HG03460 (cell line): Measurements from ENCODE around the gene GALNT18.
"Not testable (repeated sequence)": the region's sequence is repeated elsewhere in the genome, so short reads cannot be mapped to it uniquely, and the experiment has no call there.

Experiments used
- ATAC-seq: cut with Tn5 transposase; IDR thresholded peaks from one replicate; pipeline ENCODE4 v1.9.1; 2021; ENCODE audit not compliant: unreplicated experiment

Gene GALNT18

DNA sequence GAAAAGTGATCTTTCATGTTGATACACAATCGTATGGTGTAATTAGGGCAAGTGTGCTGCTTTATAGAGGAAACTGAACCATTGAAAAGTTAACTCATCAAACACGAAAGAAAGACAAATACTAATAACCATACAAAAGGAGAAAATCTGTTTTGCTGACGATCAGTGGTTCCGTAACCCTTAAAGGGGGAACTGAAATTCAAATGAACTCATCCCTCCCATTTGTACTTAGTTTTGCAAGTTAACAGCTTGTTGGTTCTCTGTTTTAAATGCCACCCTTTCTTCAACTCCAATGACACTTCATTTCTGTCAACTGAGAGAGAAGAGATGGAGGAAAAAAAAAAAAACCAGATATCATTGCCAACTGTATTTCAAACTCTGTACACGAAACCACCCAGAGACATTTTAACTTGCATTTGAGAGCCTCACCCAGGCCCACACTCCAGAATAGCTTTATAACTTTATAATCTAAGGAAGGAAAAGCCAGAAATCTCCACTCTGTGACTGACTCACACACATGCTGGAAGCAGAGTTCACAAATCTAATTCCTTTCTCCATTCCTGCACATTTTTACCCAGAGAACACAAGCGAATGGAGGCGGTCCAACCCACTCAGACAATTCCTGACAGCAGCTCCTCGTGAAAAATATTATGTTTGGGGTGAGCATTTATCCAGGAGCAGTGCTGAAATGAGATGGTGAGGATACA lies 251.4 kb downstream of the GALNT18 start:
- no peak for ATAC-seq

DNA sequence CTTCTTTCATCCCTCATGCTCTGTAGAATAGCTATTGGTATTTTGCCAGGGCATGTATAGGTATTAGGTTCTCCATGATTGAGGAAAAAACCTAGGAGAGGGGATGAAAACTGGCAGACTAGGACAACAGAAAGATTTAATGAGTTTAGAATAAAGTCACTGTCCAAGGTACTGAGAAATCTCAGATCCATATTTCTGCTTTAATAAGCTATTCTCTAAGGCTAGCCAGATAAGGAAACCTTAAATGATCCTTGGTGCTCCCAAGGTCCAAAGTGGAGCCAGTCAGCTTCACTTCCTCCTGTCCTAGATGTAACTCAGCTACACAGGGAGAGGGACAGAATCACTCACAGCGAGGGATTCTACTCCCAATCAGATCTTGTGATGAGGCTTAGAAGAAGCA lies 255.0 kb downstream of the GALNT18 start:
- no peak for ATAC-seq

GRCh38 chr11:11363674-11364073 lies 258.1 kb downstream of the GALNT18 start:
- ATAC-seq, result no peak

DNA sequence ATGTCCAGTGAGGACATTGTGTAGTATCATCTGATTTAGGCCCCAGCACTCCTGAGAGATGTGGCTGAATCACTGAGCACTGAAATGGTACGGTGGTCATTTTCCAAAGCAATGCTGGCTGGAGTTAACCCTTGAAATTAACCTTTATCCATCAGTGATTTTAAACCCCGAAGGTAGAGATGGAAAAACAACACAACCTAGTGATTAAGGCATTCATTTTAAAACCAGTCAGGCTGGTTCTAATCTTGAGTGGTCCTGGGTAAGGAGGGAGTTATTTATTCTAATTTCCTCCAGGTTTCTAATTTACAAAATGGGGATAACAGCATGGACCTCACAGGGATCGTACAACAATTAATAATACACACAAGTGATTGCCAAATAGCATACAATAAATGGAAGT lies 262.2 kb downstream of the GALNT18 start:
- no peak for ATAC-seq

GRCh38 chr11:11356842-11357241 lies 265.0 kb downstream of the GALNT18 start:
- no peak for ATAC-seq

DNA sequence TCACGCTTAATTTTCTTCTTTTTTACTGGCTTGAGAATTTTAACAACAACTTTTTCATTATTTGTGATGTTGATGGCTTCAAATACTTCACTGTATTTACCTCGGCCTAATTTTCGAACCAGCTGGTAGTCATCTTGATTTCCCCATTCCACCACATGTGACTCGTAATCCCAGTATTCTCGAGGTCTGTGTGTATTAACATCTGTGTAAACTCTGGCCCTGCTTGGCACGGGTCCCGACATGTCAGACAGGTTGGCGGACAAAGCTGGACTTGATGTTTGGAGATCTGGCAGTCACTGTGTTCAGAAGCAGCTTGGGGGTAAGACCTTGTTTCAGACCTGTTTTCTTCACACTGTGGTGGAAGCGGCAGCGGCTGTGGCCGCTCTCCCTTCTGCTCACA lies 268.9 kb downstream of the GALNT18 start, which contains the start of gene CSNK2A3:
TSS of gene CSNK2A3 (minus strand) at position 373 of the 400 bp plus-strand sequence. CDS start at position 242, 131 bp downstream.
- not testable (repeated sequence) for ATAC-seq

DNA sequence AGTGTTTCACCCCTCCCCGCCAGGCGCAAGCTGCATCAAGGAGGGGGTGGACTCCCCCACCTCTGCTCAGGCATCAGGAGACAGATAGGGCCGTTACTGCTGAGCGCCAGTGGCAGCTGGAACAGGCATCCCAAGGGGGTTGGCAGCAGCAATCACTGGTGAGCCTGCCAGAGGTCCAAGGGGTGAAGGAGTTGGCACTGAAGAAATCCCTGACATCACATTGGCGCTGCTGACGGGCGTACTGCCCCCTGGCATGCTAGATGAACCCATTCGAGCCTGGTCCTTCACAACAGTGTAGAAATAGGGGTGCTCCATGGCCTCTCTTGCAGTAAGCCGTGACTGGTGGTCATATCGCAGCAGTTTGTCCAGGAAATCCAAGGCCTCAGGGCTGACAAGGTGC lies 270.0 kb downstream of the GALNT18 start:
- ATAC-seq, result not testable (repeated sequence)

- ATAC-seq, result no peak
Measured at GRCh38 chr11:11351042-11351586, 270.7 kb downstream of the GALNT18 start.

DNA sequence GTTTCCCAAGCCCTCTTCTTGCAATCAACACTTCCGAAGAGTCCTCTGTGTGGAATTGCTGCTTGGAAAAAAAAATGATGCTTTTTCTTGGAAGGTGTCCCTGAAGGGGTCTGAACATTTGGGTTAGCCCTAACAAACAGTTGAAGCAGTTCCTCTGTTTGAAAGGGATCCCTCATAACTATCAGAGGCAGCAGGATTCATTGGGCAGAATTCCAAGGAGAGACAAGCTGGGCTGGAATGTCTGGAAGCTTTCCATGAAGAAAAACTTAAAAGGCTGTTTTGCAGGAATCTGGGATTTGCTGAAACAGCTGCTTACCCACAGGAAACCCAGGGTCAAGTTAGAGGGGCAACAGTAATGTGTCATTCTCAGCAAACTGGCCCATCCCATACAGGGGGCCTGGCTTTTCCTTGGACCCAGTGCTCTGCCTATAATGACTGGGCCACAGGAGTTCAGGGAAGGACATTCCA lies 271.9 kb downstream of the GALNT18 start:
- ATAC-seq, result no peak

DNA sequence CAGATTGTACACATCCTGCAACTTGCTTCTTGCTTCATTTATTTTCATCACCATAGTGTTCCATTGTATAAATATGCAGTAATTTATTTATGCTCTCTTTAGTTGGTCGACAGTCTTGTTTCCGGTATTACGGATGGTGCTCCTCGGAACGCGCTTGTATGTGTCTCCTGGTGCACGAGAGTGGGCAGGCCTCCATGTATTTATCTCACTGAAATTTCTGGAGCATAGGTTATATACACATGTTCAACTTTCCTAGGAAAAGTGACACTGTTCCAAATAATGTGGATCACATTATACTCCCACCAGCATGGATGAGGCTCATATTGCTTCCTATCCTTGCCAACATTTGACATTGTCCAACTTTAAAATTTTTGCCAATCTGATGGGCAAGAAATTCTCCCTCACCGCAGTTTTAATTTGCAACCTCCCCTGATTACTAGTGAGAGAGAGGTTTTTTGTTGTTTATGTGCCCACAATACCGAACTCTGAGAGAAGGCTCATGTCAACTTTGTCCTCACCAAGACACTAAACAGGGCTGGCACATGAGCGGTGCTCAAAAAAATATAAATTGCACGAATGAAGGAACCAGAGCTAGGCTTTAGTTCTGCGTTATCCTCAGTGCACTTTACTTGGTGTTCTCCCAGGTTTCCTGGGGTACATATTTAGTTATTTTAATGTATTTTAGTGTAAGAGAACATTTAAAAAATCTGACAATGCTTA lies 272.5 kb downstream of the GALNT18 start:
- ATAC-seq, result no peak

- ATAC-seq, result no peak
Measured at GRCh38 chr11:11348303-11348702, 273.5 kb downstream of the GALNT18 start.

GRCh38 chr11:11347592-11347991 lies 274.2 kb downstream of the GALNT18 start:
- no peak for ATAC-seq

- no peak for ATAC-seq
Measured at GRCh38 chr11:11346303-11346702, 275.5 kb downstream of the GALNT18 start.

DNA sequence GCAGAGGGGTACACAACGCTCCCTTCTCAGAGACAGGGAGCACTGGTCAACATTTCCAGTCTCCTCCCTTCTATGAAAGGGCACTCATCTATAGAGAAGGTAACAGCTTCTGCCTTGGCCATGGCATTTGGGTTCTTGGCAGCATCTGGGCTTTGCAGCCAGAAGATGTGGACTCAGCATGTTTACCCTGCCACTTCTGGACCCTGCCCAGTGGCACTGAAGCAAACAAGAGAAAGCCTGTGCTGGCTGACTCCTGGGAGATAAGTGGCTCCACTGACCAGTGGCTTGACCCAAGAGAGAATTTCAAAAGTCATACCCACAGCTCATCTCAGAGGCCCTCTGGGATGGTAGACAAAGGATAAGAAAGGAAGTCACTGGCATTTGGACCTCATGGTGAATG lies 276.7 kb downstream of the GALNT18 start:
- ATAC-seq, result no peak

DNA sequence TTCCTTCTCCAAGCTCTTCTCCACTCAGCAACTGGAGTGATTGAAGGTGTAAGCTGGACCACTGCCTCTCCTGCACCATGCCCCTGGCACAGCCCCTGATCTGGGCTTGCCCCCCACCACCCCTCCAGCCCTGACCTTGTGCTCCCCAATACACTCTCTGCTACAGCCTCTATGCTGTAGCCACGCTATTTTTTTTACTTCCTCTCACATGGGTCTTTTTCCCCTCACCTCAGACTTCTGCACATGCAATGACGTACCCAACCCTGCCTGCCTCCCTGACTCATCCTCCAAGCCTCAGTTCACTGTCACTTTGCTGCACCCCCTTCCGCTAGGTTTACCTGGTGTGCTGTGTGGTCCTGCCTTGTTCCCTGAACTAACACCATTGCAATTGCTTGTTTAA lies 277.8 kb downstream of the GALNT18 start:
- ATAC-seq, result no peak

DNA sequence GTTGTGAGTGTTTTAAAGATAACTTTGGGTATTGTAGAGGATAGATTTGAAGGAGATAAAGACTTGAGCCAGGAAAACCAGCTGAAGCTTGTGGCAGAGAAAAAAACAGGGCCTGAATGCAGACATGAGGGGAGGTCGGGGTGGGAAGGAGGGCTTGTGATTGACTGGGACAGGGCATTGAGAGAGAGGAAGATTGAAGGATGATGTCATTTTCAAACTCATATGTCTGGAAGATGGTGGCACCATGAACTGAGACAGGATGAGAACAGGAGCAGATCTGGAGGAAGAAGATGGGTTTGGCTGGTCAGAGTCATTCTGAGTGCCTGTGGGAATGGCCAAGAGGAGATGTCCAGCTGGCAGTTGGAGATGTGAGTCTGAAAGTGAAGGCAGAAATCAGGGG lies 283.5 kb downstream of the GALNT18 start:
- ATAC-seq, result no peak

- no peak for ATAC-seq
Measured at GRCh38 chr11:11336664-11337063, 285.1 kb downstream of the GALNT18 start.

GRCh38 chr11:11335043-11335442 lies 286.8 kb downstream of the GALNT18 start:
- ATAC-seq, result no peak

DNA sequence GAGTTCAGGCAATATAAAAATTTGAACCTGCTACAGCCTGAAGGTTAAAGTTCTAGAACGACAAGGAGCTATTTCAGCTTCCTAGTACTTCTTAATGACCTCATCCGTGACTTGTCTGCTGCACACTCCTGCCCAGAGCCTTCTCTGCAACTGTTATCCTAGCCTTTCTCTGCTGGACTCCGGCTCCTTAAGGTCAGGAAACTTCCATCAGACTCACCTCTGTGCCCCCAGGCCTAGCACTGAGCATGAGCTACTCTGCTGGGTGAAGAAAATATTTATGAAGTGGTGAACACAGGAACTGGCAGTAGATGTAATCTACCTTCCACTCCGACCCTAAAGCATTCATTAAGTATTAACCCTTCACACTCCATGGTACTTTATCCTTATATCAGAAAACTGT lies 287.2 kb downstream of the GALNT18 start:
- ATAC-seq, result no peak

DNA sequence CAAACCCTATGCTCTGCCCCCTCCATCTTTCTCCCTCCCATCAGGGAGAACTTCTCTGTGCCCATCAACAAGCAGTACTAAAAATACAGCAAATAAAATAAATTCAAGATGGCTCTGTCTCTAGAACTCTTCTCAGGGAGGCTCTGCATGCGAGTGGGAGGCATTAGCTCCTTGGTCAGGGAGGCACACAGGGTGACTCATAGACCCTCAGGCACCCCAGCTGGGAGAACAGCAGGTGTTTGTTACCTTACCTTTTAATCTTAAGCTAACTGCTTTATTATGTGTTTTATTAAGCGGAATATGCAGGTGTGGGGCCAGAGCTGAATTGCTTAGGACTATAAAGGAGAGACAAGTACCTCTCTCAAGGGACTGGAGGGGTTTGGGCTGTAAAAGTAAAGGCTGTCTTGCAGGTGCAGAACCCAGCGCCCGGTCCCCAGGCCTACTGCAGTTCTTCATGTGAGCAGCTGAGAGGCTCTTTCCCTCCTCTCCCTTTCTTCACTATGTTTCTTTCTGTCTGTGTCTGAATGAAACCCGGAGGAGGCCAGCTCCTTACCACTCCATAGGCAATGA lies 289.6 kb downstream of the GALNT18 start:
- no peak for ATAC-seq

DNA sequence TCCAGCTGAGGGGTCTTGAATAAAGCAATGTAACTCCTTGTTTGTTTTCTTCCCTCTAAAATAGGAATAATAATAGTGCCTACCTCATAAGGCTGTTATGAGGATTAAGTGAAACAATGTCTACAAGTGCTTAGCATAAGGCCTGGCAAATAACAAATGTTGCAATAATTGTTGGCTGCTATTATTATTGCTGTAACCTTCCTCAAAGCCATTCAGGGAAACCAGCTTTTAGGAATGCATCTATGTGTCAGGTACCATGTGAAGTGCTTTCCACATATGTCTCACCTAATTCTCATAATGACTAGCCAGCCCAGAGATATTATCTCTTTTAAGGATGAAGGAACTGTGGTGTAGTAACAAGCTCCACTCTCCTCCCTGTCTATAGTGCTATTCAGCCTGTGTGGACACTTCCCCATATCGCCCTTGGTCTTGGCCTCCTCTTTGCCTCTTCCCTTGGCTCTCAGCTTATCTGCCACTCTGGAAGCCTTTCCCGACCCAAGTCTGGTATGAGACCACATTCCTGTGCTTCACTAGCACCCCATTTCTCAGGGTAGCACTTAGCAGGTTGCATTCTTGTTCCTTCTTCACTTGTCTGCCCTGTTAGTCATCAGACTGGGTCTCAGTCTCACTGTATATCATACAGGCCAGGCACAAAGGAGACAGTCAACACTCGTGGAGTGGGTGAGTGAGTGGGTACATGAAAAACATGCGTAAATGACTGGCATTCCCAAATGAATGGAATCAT lies 292.6 kb downstream of the GALNT18 start:
- ATAC-seq, result no peak
